ENCODE measurements around the gene ATXN3L. TPM values are rescaled to one million over a fixed set of nuclear protein-coding genes. Genes with fewer than 3 reads are reported as not detected.
"Not testable (repeated sequence)": the region's sequence is repeated elsewhere in the genome, so short reads cannot be mapped to it uniquely, and the experiment has no call there.

ATXN3L gene
- total and polyA plus RNA-seq, 3 donors from 2014 or later, result 1.2 to 4.3 (median 1.8) TPM

DNA sequence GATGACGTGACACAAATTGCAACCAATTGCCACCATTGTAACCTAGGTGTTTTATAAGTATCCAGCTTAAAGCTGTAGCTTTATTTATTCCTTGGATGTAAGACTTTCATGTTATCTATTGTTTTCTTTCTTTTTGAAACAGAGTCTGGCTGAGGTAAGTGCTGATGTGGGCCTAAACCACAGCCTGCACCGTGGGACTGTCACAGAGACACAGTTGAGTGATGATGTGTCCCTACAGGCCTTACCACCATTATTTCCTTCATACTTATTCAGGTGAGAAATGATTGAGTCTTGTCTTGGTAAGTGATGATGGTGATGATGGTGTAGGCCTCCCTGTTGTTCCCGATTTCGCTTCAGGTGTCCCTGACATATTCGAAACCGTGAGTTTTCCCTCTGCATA is 8.3 kb downstream of the ATXN3L start:
- DNase-seq, result no peak
- Histone ChIP-seq H3K36me3 (ENCODE audit: low read depth, missing control alignments) (no peaks in the 10 kb centered on the region), H3K27me3 (no peaks in the 10 kb centered on the region), H3K4me3 (no peak overlapping the region), H3K4me1 (no peaks in the 10 kb centered on the region), H3K27ac (no peak overlapping the region), H3K9me3 (no peaks in the 10 kb centered on the region)
- WGBS, 2 donors, result 91 to 96% methylated on average over 6 of the region's 6 CpGs
- no peak for TF ChIP-seq POLR2A (IDR thresholded peaks at IDR 0.05)
- intact Hi-C loops (cut with DNase I; ENCODE audit: low total_unique reads), result no loop called here

DNA sequence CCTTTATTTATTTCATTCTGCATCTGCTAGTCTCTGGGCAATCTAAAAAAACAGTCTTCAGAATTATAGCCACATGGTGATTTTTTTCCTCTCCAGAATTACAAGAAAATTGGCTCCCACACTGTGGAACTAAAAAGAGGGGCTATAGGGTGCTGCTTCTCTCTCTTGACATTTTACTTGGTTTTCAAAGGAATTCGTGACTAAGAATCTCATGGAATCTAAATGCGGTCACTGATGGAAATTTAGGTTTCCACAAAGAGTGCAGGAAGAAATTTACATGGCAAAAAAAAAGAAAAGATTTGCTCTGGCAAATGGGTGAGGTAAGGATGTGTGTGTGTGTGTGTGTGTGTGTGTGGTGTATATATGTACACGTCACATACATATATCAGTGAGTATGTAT is 10.2 kb downstream of the ATXN3L start:
- intact Hi-C loops (cut with DNase I; ENCODE audit: low total_unique reads), result no loop called here
- H3K36me3 ChIP-seq (ENCODE audit: low read depth, missing control alignments), result no peaks in the 10 kb centered on the region

DNA sequence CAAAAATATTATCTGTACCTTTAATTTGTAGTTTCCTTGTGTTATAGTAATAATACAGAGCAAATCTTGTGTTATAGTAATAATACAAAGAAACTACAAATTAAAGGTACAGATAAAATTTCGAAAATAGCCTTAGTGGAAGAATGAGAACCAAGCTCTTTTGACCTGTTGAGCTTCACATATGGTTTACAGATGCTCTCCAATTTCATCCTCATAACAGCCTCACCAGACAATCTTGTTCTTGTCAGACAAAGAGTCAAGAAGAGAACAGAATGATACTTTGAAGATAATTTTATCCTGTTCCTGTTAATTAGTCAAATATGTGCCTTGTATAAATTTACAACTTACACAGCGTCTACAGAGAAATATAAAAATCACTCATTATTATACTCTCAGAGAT is 12.8 kb downstream of the ATXN3L start:
- intact Hi-C loops (cut with DNase I; ENCODE audit: low total_unique reads), result no loop called here

More for the DNA sequence above, 10.2 kb downstream of the ATXN3L start:
- H3K4me1 ChIP-seq, result no peaks in the 10 kb centered on the region
- H3K27ac ChIP-seq, result no peak overlapping the region
- H3K4me3 ChIP-seq, result no peak overlapping the region
- no peak for TF ChIP-seq POLR2A (IDR thresholded peaks at IDR 0.05)
- TF ChIP-seq, protein P1, sequence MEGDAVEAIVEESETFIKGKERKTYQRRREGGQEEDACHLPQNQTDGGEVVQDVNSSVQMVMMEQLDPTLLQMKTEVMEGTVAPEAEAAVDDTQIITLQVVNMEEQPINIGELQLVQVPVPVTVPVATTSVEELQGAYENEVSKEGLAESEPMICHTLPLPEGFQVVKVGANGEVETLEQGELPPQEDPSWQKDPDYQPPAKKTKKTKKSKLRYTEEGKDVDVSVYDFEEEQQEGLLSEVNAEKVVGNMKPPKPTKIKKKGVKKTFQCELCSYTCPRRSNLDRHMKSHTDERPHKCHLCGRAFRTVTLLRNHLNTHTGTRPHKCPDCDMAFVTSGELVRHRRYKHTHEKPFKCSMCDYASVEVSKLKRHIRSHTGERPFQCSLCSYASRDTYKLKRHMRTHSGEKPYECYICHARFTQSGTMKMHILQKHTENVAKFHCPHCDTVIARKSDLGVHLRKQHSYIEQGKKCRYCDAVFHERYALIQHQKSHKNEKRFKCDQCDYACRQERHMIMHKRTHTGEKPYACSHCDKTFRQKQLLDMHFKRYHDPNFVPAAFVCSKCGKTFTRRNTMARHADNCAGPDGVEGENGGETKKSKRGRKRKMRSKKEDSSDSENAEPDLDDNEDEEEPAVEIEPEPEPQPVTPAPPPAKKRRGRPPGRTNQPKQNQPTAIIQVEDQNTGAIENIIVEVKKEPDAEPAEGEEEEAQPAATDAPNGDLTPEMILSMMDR (IDR thresholded peaks at IDR 0.05), result no peak
- 95 to 98% methylated on average over 3 of the region's 3 CpGs for WGBS, 2 donors
- H3K27me3 ChIP-seq, result no peaks in the 10 kb centered on the region
- DNase-seq, result no peak
- H3K9me3 ChIP-seq, result no peaks in the 10 kb centered on the region

DNA sequence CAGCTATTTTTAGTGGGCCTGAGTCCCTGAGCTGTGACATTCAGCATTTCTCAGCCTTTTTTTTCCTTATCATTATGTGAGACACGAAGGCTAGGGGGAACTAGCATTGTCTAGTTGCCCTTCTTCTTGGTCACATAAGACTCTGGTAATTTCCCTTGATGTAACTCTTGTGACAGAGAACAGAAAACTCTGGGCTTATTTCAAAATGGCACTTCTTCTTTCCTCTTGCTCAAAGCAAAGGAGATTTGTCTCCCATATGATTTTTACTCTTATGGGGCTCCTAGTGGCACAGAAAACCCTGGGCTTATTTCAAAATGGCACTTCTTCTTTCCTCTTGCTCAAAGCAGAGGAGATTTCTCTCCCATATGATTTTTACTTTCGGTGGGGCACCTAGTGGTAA is 14.7 kb downstream of the ATXN3L start:
- intact Hi-C loops (cut with DNase I; ENCODE audit: low total_unique reads), result no loop called here
- Histone ChIP-seq H3K4me3 (no peak overlapping the region), H3K36me3 (ENCODE audit: low read depth, missing control alignments) (no peaks in the 10 kb centered on the region), H3K4me1 (no peaks in the 10 kb centered on the region), H3K9me3 (no peaks in the 10 kb centered on the region), H3K27ac (no peak overlapping the region), H3K27me3 (no peaks in the 10 kb centered on the region)
- DNase-seq, result no peak
- 90 to 95% methylated on average over 2 of the region's 2 CpGs for WGBS, 2 donors
- TF ChIP-seq POLR2A (IDR thresholded peaks at IDR 0.05), result no peak
- TF ChIP-seq, protein P1 (IDR thresholded peaks at IDR 0.05), result no peak

More for the DNA sequence above, 12.8 kb downstream of the ATXN3L start:
- DNase-seq, result no peak
- no peaks in the 10 kb centered on the region for H3K4me1 ChIP-seq
- no peaks in the 10 kb centered on the region for H3K9me3 ChIP-seq
- TF ChIP-seq, protein P1 (IDR thresholded peaks at IDR 0.05), result no peak
- TF ChIP-seq POLR2A (IDR thresholded peaks at IDR 0.05), result no peak
- no peaks in the 10 kb centered on the region for H3K27me3 ChIP-seq
- 31 to 57% methylated on average over 2 of the region's 2 CpGs for WGBS, 2 donors
- no peak overlapping the region for H3K4me3 ChIP-seq
- H3K36me3 ChIP-seq (ENCODE audit: low read depth, missing control alignments), result no peaks in the 10 kb centered on the region
- H3K27ac ChIP-seq, result no peak overlapping the region

DNA sequence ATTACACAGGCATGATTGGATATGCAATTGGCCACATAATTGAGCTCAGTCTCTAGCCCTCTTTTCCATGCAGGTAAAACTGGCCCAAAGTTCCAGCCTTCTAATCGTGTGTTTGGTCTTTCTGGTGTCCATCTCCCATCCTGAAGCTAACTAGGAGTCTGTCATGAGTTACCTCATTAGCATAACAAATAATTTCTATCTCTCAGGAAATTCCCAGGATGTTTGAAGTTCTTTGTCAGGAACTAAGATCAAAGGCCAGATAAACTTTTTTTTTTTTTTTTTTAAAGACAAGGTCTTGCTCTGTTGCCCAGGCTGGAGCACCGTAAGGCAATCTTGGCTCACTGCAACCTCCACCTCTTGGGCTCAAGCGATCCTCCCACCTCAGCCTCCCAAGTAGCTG is 15.8 kb downstream of the ATXN3L start:
- TF ChIP-seq, protein P1 (IDR thresholded peaks at IDR 0.05), result no peak
- no peak for TF ChIP-seq POLR2A (IDR thresholded peaks at IDR 0.05)
- no peak for DNase-seq
- Histone ChIP-seq H3K4me1 (no peaks in the 10 kb centered on the region), H3K27me3 (no peaks in the 10 kb centered on the region), H3K27ac (no peak overlapping the region), H3K9me3 (no peaks in the 10 kb centered on the region), H3K4me3 (no peak overlapping the region), H3K36me3 (ENCODE audit: low read depth, missing control alignments) (no peaks in the 10 kb centered on the region)
- WGBS, 2 donors, result 78 to 97% methylated on average over 3 of the region's 3 CpGs
- intact Hi-C loops (cut with DNase I; ENCODE audit: low total_unique reads), result no loop called here

DNA sequence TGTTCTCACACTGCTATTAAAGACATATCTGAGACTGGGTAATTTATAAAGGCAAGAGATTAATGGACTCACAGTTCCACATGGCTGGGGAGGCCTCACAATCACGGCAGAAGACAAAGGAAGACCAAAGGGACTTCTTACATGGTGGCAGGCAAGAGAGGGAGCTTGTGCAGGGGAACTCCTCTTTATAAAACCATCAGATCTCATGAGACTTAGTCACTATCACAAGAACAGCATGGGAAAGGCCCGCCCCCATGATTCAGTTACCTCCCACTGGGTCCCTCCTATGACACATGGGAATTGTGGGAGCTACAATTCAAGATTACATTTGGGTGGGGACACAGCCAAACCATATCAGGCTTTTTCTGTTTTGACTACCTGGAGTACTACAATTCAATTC is 16.6 kb downstream of the ATXN3L start:
- 95 to 100% methylated on average over 1 to 2 of the region's 2 CpGs for WGBS, 2 donors
- intact Hi-C loops (cut with DNase I; ENCODE audit: low total_unique reads), result not testable (repeated sequence)

More for the DNA sequence above, 16.6 kb downstream of the ATXN3L start:
- not testable (repeated sequence) for H3K36me3 ChIP-seq (ENCODE audit: low read depth, missing control alignments); H3K27ac ChIP-seq; H3K9me3 ChIP-seq; H3K4me1 ChIP-seq; H3K27me3 ChIP-seq; H3K4me3 ChIP-seq; DNase-seq

Data from testis (tissue), 3 donors.